GM12878 (cell line): ENCODE data around the gene OTOG.

ENCODE experiments used
- LARP7 ChIP-seq: fragments of 450-650 bp; IDR thresholded peaks from 2 replicates; pipeline ENCODE4 v1.6.1; 2017; ENCODE audit warnings: mild to moderate bottlenecking
- RAD21 ChIP-seq: IDR thresholded peaks from 2 replicates; pipeline ENCODE4 v1.6.1; 2011; ENCODE audit warnings: mild to moderate bottlenecking, low read depth, low read length, moderate library complexity; ENCODE audit not compliant: insufficient read depth
- STAT3 ChIP-seq: IDR thresholded peaks from 2 replicates; pipeline ENCODE4 v1.6.1; 2011; ENCODE audit warnings: low read depth, low read length, improper control_type of control experiment

GRCh38 chr11:17506314-17506713 is 40.7 kb upstream of the OTOG start:
- TF ChIP-seq STAT3 (no peak), RAD21 (no peak), LARP7 (no peak)
